NCI-H510A (cell line): ENCODE results near the gene MPC1.
"Not testable (repeated sequence)": the region's sequence is repeated elsewhere in the genome, so short reads cannot be mapped to it uniquely, and the experiment has no call there.

Source experiments
- DNase-seq: peaks from one replicate; lab custom pipeline; 2025; lab: John Stamatoyannopoulos, UW

MPC1 gene

DNA sequence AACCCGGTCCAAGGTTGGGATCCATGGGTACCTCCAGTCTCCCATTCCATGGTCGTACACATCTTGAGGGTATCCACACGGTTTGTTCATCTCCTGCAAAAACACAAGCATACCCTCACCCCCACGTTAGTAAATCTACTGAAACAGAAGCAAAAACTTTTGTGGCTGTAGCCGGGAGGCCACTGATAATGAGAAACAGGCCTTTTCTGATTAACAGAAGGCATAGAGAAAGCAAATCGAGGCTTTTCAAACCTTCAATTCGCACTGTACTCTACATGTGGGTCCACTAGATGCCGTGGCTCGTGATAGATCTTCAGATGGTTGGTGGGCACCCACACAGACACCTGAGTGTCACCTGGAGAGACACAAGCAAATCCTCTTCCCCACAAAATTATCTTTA lies 37.1 kb downstream of the MPC1 start:
- DNase-seq: not testable (repeated sequence)

- not testable (repeated sequence) for DNase-seq
These were observed 37.8 kb downstream of the MPC1 start for GRCh38 chr6:166344921-166345320.

DNA sequence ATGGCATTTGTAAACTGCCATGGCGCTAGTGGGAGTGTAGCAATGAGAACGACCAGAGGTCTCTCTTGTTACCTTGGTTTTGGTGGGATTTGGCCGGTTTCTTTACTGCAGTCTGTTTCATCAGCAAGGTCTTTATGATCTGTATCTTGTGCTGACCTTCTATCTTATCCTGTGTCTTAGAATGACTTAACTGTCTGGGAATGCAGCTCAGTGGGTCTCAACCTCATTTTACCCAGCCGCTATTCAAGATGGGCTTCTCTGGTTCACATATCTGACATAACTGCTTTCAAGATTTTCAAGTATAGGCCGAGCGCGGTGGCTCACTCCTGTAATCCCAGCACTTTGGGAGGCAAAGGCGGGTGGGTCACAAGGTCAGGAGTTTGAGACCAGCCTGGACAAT lies 38.5 kb downstream of the MPC1 start:
- DNase-seq: no peak

GRCh38 chr6:166343150-166343487 lies 39.6 kb downstream of the MPC1 start:
- no peak for DNase-seq

- peak; percentile 49 for DNase-seq
These were observed 40.2 kb downstream of the MPC1 start, which contains the start of gene SFT2D1 for GRCh38 chr6:166342349-166343149. SFT2D1 (minus strand) TSS chr6:166342545; CDS start chr6:166342481, 64 bp downstream.

DNA sequence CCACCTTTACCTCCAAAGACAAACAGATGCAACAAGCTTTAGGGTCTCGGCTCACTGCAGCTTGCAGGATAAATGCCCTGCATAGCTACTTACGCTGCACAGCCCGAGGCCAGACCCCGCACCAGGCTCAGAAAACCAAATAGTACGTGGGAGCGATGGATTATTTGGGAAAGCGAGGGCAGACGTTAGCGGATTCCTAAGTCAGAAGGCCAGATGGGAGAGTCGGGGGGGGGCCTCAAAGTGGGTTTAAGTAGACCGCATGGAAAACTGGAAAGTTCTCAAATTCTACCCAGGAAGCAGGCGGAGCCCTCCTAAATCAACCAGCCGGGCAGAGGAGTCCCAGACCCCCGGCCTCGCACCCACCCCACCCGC lies 40.8 kb downstream of the MPC1 start:
- DNase-seq: no peak

- DNase-seq: no peak
These were observed 41.3 kb downstream of the MPC1 start for GRCh38 chr6:166341464-166341863.

- DNase-seq: no peak
These were observed 43.9 kb downstream of the MPC1 start for GRCh38 chr6:166338854-166339253.

DNA sequence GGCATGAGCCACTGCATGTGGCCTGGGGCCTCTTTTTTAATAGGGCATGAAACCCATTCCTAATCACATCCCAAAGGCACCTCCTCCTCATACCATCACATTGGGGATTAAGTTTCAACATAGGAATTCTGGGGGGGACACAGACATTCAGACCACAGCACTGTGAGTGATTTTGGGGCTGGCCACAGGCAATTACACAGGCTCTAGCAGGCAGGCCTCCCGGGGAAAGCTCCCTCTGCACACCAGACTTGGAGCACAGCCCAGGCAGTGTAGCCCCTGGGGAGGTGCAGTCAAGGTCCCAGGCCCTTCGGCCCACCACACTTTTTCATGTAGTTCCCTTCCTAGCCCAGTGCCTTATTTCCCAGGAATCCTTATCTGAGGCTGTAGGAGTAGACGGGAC lies 45.9 kb downstream of the MPC1 start:
- DNase-seq: no peak

DNA sequence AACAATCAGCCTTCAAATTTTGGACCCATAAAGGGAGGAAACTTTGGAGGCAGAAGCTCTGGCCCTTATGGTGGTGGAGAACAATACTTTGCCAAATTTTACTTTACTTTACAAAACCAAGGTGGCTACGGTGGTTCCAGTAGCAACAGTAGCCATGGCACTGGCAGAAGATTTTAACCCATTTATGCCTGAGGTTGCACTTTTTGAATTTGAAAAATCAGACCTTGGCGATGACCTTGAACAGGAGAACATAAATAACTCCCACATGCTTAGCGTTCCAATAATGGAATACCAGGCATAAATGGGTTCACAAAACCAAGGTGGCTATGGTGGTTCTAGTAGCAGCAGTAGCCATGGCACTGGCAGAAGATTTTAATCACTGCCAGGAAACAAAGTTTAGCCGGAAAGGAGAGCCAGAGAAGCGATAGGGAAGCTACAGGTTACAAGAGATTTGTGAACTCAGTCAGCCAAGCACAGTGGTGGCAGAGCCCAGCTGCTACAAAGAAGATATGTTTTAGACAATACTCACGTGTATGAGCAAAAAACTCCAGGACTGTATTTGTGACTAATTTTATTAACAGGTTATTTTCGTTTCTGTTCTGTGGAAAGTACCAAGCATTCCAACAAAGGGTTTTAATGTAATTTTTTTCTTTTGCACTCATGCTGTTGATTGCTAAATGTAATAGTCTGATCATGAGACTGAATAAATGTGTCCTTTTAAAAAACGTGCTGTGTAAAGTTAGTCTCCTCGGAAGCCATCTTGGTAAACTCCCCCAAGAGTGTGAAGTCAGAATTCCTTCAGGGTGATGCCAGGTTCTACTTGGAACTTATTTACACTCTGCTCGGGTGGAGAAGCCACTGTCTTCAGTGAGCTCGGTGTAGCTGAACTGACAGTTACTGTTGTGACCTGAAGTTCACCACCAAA lies 47.1 kb downstream of the MPC1 start:
- DNase-seq: no peak

- no peak for DNase-seq
These were observed 47.9 kb downstream of the MPC1 start for GRCh38 chr6:166334878-166335277.

DNA sequence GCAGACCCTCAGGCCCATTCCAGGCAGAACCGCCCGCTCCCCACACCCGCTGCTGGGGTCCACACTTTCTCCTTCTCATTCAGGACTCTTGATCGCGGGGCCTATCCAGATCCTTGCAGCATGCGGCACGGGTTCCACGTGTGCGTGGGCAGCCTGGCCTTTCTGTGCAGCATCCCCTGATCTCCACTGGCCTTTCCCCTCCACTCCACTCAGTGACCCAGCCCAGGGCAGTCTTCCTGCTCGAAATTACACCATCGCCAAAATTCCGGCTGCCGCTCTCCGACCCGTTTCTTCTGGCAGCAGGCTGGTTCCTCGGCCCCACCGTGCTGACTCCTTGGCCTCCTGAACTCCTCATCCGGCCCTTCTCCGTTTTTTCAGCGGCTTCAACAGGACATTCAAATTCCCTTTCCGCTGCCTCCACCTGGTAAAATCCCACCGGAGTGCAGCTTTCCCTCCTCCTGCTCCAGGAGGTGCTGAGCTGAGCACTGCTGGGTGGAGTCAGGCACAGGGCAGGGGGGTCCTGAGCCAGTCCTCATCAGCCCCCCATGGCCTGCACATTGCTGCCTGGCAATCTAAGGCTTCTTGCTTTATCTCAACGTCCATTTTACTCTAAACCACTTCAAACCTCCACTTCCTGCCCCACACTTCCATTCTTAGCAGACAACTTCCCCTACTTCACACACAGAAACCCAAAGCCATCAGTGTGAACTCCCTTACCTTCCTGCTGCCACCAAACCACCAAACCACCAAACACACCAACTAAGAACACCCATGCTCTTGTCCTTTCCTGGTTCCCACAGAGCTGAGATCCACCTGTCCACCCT lies 49.4 kb downstream of the MPC1 start:
- no peak for DNase-seq

DNA sequence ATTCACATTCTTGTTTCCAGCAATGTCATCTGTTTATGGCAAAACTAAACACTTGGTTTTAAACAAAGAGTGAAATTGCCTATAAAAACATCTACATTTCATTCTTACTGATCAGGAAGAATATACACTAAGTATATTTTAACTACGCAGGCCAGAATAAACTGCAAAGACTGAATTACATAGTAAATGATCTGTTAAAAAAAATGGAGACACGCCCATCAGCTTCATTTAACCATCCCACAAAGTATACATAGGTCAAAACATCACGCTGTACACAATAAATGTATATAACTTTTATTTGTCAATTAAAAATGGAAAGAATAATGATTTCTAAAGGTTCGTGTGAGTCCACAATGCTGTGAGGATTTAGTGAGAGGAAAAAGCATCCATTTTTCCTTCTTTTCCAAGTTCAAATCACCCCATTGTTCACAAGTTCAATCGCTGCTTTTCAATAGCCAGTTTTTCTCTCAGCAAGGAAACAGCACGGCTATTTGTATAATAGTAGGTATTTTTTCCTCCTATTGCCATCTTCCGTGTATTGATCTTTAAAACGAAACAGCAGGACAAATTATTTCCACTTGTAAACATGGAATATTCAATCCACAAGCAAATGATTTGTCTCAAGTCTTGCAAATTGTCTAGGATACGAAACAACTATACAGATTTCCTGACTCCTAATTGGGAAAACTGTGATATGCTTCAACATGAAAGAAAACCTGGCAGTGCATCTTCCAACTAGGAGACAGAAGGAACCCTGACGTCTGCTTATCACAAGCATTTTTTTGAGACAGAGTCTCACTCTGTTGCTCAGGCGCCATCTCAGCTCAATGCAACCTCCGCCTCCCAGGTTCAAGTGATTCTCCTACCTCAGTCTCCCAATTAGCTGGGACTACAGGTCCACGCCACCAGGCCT lies 51.0 kb downstream of the MPC1 start:
- no peak for DNase-seq

GRCh38 chr6:166330612-166331011 lies 52.1 kb downstream of the MPC1 start:
- DNase-seq: no peak

- no peak for DNase-seq
These were observed 57.2 kb downstream of the MPC1 start for GRCh38 chr6:166325383-166326042.

GRCh38 chr6:166323395-166323794 lies 59.3 kb downstream of the MPC1 start:
- no peak for DNase-seq

GRCh38 chr6:166318649-166319600 lies 63.8 kb downstream of the MPC1 start:
- DNase-seq: no peak

DNA sequence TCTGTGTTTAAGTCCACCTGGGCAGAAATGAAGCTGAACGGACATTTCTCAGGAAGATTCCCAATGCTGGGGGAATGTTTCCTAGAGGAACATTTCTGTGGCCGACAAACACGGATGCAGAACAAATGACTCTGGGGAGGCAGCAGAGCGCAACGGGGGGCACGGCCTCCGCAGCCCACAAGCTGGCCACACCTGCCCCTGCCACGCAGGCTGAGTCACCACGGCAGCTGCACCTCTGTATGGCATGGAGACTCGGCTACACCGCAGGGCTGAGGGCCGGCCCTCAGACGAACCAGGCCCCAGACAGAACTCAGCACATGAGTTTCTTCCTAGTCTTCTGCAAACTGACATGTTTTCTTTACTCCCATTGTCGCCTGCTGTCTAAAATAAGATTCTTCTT lies 64.5 kb downstream of the MPC1 start:
- no peak for DNase-seq
